Panc1 (cell line): ENCODE measurements around the gene MRGPRD.

Experiments
- POLR2AphosphoS5 ChIP-seq: IDR thresholded peaks from 2 replicates; pipeline ENCODE4 v1.6.1; 2012; ENCODE audit warnings: mild to moderate bottlenecking, low read depth, low read length, moderate library complexity
- SIN3A ChIP-seq: IDR thresholded peaks from 2 replicates; pipeline ENCODE4 v1.6.1; 2012; ENCODE audit warnings: low read depth, mild to moderate bottlenecking, low read length, moderate library complexity, borderline replicate concordance; ENCODE audit not compliant: insufficient read depth
- TCF7L2 ChIP-seq: IDR thresholded peaks from 2 replicates; pipeline ENCODE4 v1.6.1; 2011; ENCODE audit warnings: mild to moderate bottlenecking, low read depth, low read length, inconsistent platforms
- TF ChIP-seq, protein P1 (sequence below): fragments of 450-650 bp; IDR thresholded peaks from 2 replicates; pipeline ENCODE4 v1.5.1; 2017; ENCODE audit warnings: mild to moderate bottlenecking
- TF ChIP-seq, protein P2 (sequence below), 2 experiments: IDR thresholded peaks; 2 replicates each; pipeline ENCODE4 v1.6.1; 2011 to 2012; ENCODE audit warnings: low read depth in 2 of 2, control low read depth in 1 of 2, low read length in 1 of 2, mild to moderate bottlenecking in 1 of 2, moderate library complexity in 1 of 2; ENCODE audit not compliant: insufficient read depth in 1 of 2

DNA sequence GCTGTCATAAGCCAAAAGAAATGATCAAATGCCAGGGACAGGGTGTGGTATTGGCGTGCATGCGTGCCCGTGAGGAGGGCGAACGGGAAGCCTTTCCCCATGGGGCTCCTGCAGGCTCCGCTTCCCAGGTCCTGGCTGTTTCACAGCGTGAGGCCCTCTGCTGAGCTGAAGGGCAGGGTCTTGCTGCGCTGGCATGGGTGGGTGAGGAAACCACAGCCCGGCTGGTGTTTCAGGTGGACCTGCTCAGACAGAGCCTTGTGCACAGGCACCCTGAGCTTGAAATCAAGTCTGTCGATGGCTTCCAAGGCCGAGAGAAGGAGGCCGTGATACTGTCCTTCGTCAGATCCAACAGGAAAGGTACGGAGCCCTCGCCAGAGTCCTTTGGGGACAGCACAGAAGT is 45.7 kb downstream of the MRGPRD start:
- TF ChIP-seq, protein P1, sequence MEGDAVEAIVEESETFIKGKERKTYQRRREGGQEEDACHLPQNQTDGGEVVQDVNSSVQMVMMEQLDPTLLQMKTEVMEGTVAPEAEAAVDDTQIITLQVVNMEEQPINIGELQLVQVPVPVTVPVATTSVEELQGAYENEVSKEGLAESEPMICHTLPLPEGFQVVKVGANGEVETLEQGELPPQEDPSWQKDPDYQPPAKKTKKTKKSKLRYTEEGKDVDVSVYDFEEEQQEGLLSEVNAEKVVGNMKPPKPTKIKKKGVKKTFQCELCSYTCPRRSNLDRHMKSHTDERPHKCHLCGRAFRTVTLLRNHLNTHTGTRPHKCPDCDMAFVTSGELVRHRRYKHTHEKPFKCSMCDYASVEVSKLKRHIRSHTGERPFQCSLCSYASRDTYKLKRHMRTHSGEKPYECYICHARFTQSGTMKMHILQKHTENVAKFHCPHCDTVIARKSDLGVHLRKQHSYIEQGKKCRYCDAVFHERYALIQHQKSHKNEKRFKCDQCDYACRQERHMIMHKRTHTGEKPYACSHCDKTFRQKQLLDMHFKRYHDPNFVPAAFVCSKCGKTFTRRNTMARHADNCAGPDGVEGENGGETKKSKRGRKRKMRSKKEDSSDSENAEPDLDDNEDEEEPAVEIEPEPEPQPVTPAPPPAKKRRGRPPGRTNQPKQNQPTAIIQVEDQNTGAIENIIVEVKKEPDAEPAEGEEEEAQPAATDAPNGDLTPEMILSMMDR: no peak
- TF ChIP-seq, protein P2, sequence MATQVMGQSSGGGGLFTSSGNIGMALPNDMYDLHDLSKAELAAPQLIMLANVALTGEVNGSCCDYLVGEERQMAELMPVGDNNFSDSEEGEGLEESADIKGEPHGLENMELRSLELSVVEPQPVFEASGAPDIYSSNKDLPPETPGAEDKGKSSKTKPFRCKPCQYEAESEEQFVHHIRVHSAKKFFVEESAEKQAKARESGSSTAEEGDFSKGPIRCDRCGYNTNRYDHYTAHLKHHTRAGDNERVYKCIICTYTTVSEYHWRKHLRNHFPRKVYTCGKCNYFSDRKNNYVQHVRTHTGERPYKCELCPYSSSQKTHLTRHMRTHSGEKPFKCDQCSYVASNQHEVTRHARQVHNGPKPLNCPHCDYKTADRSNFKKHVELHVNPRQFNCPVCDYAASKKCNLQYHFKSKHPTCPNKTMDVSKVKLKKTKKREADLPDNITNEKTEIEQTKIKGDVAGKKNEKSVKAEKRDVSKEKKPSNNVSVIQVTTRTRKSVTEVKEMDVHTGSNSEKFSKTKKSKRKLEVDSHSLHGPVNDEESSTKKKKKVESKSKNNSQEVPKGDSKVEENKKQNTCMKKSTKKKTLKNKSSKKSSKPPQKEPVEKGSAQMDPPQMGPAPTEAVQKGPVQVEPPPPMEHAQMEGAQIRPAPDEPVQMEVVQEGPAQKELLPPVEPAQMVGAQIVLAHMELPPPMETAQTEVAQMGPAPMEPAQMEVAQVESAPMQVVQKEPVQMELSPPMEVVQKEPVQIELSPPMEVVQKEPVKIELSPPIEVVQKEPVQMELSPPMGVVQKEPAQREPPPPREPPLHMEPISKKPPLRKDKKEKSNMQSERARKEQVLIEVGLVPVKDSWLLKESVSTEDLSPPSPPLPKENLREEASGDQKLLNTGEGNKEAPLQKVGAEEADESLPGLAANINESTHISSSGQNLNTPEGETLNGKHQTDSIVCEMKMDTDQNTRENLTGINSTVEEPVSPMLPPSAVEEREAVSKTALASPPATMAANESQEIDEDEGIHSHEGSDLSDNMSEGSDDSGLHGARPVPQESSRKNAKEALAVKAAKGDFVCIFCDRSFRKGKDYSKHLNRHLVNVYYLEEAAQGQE (IDR thresholded peaks at IDR 0.05; ENCODE audit: insufficient read depth in 1 of 2, low read depth in 2 of 2, low read length in 1 of 2): no peak
- TF ChIP-seq POLR2AphosphoS5 (no peak), TCF7L2 (no peak), SIN3A (no peak)
